Activated T-helper 1 cell treated with anti-CD3 and anti-CD28 coated beads, Interleukin-12 subunit alpha, Interleukin-12 subunit beta, Interleukin-2, Interleukin-4 antibody, amounts not matched to agents 30 ng/mL and 10 ng/mL and 1 ng/mL, durations not matched to agents 14 hours and 24 hours and 36 hours (primary cell): ENCODE results near the gene AFAP1L2. TPM values are rescaled to one million over a fixed set of nuclear protein-coding genes. Genes with fewer than 3 reads are reported as not detected.

ENCODE experiments used
- DNase-seq: peaks from one replicate; pipeline ENCODE4 v3.0.0; 2021; ENCODE audit warnings: low spot score
- H3K27ac Mint-ChIP-seq: one replicate; pipeline ENCODE4 v1.8.0; 2021; ENCODE audit warnings: mild to moderate bottlenecking, mixed read lengths
- H3K27me3 Mint-ChIP-seq: one replicate; pipeline ENCODE4 v1.8.0; 2022; ENCODE audit warnings: mild to moderate bottlenecking, moderate library complexity, mixed read lengths; ENCODE audit not compliant: insufficient read depth
- H3K36me3 Mint-ChIP-seq: one replicate; pipeline ENCODE4 v1.8.0; 2021; ENCODE audit warnings: low read depth, mixed read lengths
- H3K4me1 Mint-ChIP-seq: one replicate; pipeline ENCODE4 v1.8.0; 2021; ENCODE audit warnings: low read depth, mixed read lengths
- H3K4me3 Mint-ChIP-seq: one replicate; pipeline ENCODE4 v1.8.0; 2021; ENCODE audit warnings: mild to moderate bottlenecking, moderate library complexity, mixed read lengths
- H3K9me3 Mint-ChIP-seq: one replicate; pipeline ENCODE4 v1.8.0; 2021; ENCODE audit warnings: mixed read lengths
- intact Hi-C: fragments of 100-400 bp; cut with micrococcal nuclease; formaldehyde crosslinking; loops from one replicate; pipeline ENCODE4 v1.15.1; 2024
- total RNA-seq: library from RNA; stranded (reverse); gene quantifications from 2 replicates; pipeline ENCODE4 v1.2.3, GENCODE V29; 2022

AFAP1L2 gene
- total RNA-seq, result 3.7 and 4.1 TPM in 2 replicates

- DNase-seq, result no peak
- intact Hi-C loops, result no loop called here
- no peaks in the 10 kb centered on the region for H3K36me3 Mint-ChIP-seq
- H3K9me3 Mint-ChIP-seq, result no peaks in the 10 kb centered on the region
- H3K27me3 Mint-ChIP-seq, result peaks cover 55% of the 10 kb centered on the region
- H3K4me1 Mint-ChIP-seq, result peaks cover 7% of the 10 kb centered on the region
- H3K4me3 Mint-ChIP-seq, result peak within 1 kb of the TSS; percentile 62
- H3K27ac Mint-ChIP-seq, result no peak within 1 kb of the TSS
Observed at GRCh38 chr10:114404171-114405010, at the start of gene AFAP1L2. TSS of gene AFAP1L2 (minus strand) at chr10:114404502. CDS start at chr10:114404455, 47 bp downstream.

- no peak overlapping the region for H3K27ac Mint-ChIP-seq
- H3K4me3 Mint-ChIP-seq, result no peak overlapping the region
- H3K4me1 Mint-ChIP-seq, result no peaks in the 10 kb centered on the region
- intact Hi-C loops, result no loop called here
- DNase-seq, result no peak
- H3K9me3 Mint-ChIP-seq, result no peaks in the 10 kb centered on the region
- no peaks in the 10 kb centered on the region for H3K27me3 Mint-ChIP-seq
- H3K36me3 Mint-ChIP-seq, result peaks cover 7% of the 10 kb centered on the region
Observed at GRCh38 chr10:114453576-114453975, 49.3 kb upstream of the AFAP1L2 start.

GRCh38 chr10:114448897-114449296, 44.6 kb upstream of the AFAP1L2 start:
- Mint-ChIP-seq H3K4me3 (no peak overlapping the region), H3K27ac (no peak overlapping the region), H3K9me3 (no peaks in the 10 kb centered on the region), H3K36me3 (peaks cover 13% of the 10 kb centered on the region), H3K4me1 (no peaks in the 10 kb centered on the region), H3K27me3 (no peaks in the 10 kb centered on the region)
- no peak for DNase-seq
- intact Hi-C loops, result no loop called here

- Mint-ChIP-seq H3K4me3 (no peak overlapping the region), H3K27ac (no peak overlapping the region), H3K4me1 (no peaks in the 10 kb centered on the region), H3K36me3 (peaks cover 22% of the 10 kb centered on the region), H3K27me3 (no peaks in the 10 kb centered on the region), H3K9me3 (no peaks in the 10 kb centered on the region)
- intact Hi-C loops, result no loop called here
- DNase-seq, result no peak
Observed at GRCh38 chr10:114445332-114445731, 41.0 kb upstream of the AFAP1L2 start.

- Mint-ChIP-seq H3K27me3 (no peaks in the 10 kb centered on the region), H3K4me1 (no peaks in the 10 kb centered on the region), H3K4me3 (no peak overlapping the region), H3K36me3 (peaks cover 27% of the 10 kb centered on the region), H3K9me3 (no peaks in the 10 kb centered on the region), H3K27ac (no peak overlapping the region)
- intact Hi-C loops, result no loop called here
- DNase-seq, result no peak
Observed at GRCh38 chr10:114444819-114445218, 40.5 kb upstream of the AFAP1L2 start.

GRCh38 chr10:114442091-114442630, 37.9 kb upstream of the AFAP1L2 start:
- no peaks in the 10 kb centered on the region for H3K4me1 Mint-ChIP-seq
- no peak overlapping the region for H3K4me3 Mint-ChIP-seq
- H3K36me3 Mint-ChIP-seq, result peaks cover 45% of the 10 kb centered on the region
- intact Hi-C loops, result no loop called here
- H3K9me3 Mint-ChIP-seq, result no peaks in the 10 kb centered on the region
- no peak overlapping the region for H3K27ac Mint-ChIP-seq
- H3K27me3 Mint-ChIP-seq, result no peaks in the 10 kb centered on the region
- DNase-seq, result no peak

GRCh38 chr10:114441107-114441506, 36.8 kb upstream of the AFAP1L2 start:
- intact Hi-C loops, result no loop called here
- Mint-ChIP-seq H3K4me3 (no peak overlapping the region), H3K4me1 (no peaks in the 10 kb centered on the region), H3K27me3 (no peaks in the 10 kb centered on the region), H3K9me3 (no peaks in the 10 kb centered on the region), H3K27ac (no peak overlapping the region), H3K36me3 (peaks cover 48% of the 10 kb centered on the region)
- no peak for DNase-seq

- Mint-ChIP-seq H3K4me1 (no peaks in the 10 kb centered on the region), H3K27ac (no peak overlapping the region), H3K27me3 (no peaks in the 10 kb centered on the region), H3K4me3 (no peak overlapping the region), H3K36me3 (peaks cover 49% of the 10 kb centered on the region), H3K9me3 (no peaks in the 10 kb centered on the region)
- intact Hi-C loops, result loop anchor here (1.0 kb wide), 1 partner anchor 133 kb away; no protein-coding TSS in a partner anchor
- no peak for DNase-seq
Observed at GRCh38 chr10:114437473-114438292, 33.4 kb upstream of the AFAP1L2 start.

GRCh38 chr10:114436941-114437340, 32.6 kb upstream of the AFAP1L2 start:
- Mint-ChIP-seq H3K4me1 (no peaks in the 10 kb centered on the region), H3K27me3 (no peaks in the 10 kb centered on the region), H3K27ac (no peak overlapping the region), H3K4me3 (no peak overlapping the region), H3K36me3 (peaks cover 54% of the 10 kb centered on the region), H3K9me3 (no peaks in the 10 kb centered on the region)
- intact Hi-C loops, result loop anchor here (1.0 kb wide), 1 partner anchor 133 kb away; no protein-coding TSS in a partner anchor
- no peak for DNase-seq

- H3K36me3 Mint-ChIP-seq, result peaks cover 17% of the 10 kb centered on the region
- H3K4me3 Mint-ChIP-seq, result no peak overlapping the region
- H3K27ac Mint-ChIP-seq, result no peak overlapping the region
- DNase-seq, result no peak
- H3K27me3 Mint-ChIP-seq, result no peaks in the 10 kb centered on the region
- no peaks in the 10 kb centered on the region for H3K9me3 Mint-ChIP-seq
- intact Hi-C loops, result no loop called here
- H3K4me1 Mint-ChIP-seq, result no peaks in the 10 kb centered on the region
Observed at GRCh38 chr10:114432566-114433093, 28.3 kb upstream of the AFAP1L2 start.

- Mint-ChIP-seq H3K4me3 (no peak overlapping the region), H3K27ac (no peak overlapping the region), H3K27me3 (no peaks in the 10 kb centered on the region), H3K9me3 (no peaks in the 10 kb centered on the region), H3K4me1 (no peaks in the 10 kb centered on the region), H3K36me3 (peaks cover 16% of the 10 kb centered on the region)
- intact Hi-C loops, result no loop called here
- DNase-seq, result no peak
Observed at GRCh38 chr10:114431414-114432135, 27.3 kb upstream of the AFAP1L2 start.

GRCh38 chr10:114430688-114431413, 26.5 kb upstream of the AFAP1L2 start:
- no peak overlapping the region for H3K4me3 Mint-ChIP-seq
- intact Hi-C loops, result no loop called here
- no peaks in the 10 kb centered on the region for H3K27me3 Mint-ChIP-seq
- no peaks in the 10 kb centered on the region for H3K9me3 Mint-ChIP-seq
- H3K36me3 Mint-ChIP-seq, result peaks cover 11% of the 10 kb centered on the region
- DNase-seq, result no peak
- H3K4me1 Mint-ChIP-seq, result no peaks in the 10 kb centered on the region
- no peak overlapping the region for H3K27ac Mint-ChIP-seq
